Activated CD8-positive, alpha-beta T cell treated with anti-CD3 and anti-CD28 coated beads for 36 hours (primary cell): Measurements from ENCODE around the gene NPTN. TPM values are rescaled to one million over a fixed set of nuclear protein-coding genes. Genes with fewer than 3 reads are reported as not detected.
A peak's percentile ranks its signal among the peaks of the same experiment; 100 is the strongest.
"Not testable (repeated sequence)": the region's sequence is repeated elsewhere in the genome, so short reads cannot be mapped to it uniquely, and the experiment has no call there.

Experiments used
- ATAC-seq: fragments of 200-7000 bp; cut with Tn5 transposase; one replicate; pipeline ENCODE4 v1.10.0; 2021; ENCODE audit warnings: mild to moderate bottlenecking, moderate library complexity
- CTCF ChIA-PET: fragments of 350-600 bp; sonication (Branson Sonifier 250); formaldehyde crosslinking; loops from one replicate; lab custom pipeline; 2021; ENCODE audit warnings: antibody characterized with exemption; lab: Charles Lee
- POLR2A ChIA-PET: fragments of 350-600 bp; sonication (Branson Sonifier 250); formaldehyde crosslinking; loops from one replicate; lab custom pipeline; 2021; ENCODE audit warnings: antibody characterized with exemption; lab: Charles Lee
- DNase-seq: peaks from one replicate; pipeline ENCODE4 v3.0.0-alpha.2; 2020
- H3K27ac Mint-ChIP-seq: one replicate; pipeline ENCODE4 v1.8.0; 2021; ENCODE audit warnings: mild to moderate bottlenecking, mixed read lengths
- H3K27me3 Mint-ChIP-seq: one replicate; pipeline ENCODE4 v1.8.0; 2021; ENCODE audit warnings: mixed read lengths
- H3K36me3 Mint-ChIP-seq: one replicate; pipeline ENCODE4 v1.8.0; 2021; ENCODE audit warnings: low read depth, mixed read lengths
- H3K4me1 Mint-ChIP-seq: one replicate; pipeline ENCODE4 v1.8.0; 2021; ENCODE audit warnings: low read depth, mixed read lengths
- H3K4me3 Mint-ChIP-seq: one replicate; pipeline ENCODE4 v1.8.0; 2021; ENCODE audit warnings: mild to moderate bottlenecking, moderate library complexity, mixed read lengths
- H3K9me3 Mint-ChIP-seq: one replicate; pipeline ENCODE4 v1.8.0; 2021; ENCODE audit warnings: mixed read lengths
- CTCF ChIP-seq: fragments of 200-600 bp; IDR thresholded peaks from one replicate; pipeline ENCODE4 v1.8.0; 2022; ENCODE audit warnings: antibody characterized with exemption, mild to moderate bottlenecking
- intact Hi-C: fragments of 100-400 bp; cut with micrococcal nuclease; formaldehyde crosslinking; loops from one replicate; pipeline ENCODE4 v1.10.0; 2022
- total RNA-seq, 2 experiments: library from RNA; stranded (reverse); gene quantifications; one replicate each; pipeline ENCODE4 v1.2.3, GENCODE V29; 2021

The NPTN gene
- total RNA-seq, 2 experiments from 2014 or later, result 27.4 to 33.6 TPM

- intact Hi-C loops, result loop anchor here (5.0 kb wide), 2 partner anchors 72 to 142 kb away; partner anchors contain the start of gene NPTN
- no peaks in the 10 kb centered on the region for H3K9me3 Mint-ChIP-seq
- peak; percentile 52 for TF ChIP-seq CTCF
- H3K27me3 Mint-ChIP-seq, result no peaks in the 10 kb centered on the region
- ChIA-PET CTCF (interaction anchor here (0.7 to 2.4 kb wide), 14 partner anchors 8 to 252 kb away, joined by 3 to 55 read pairs (median 4); partner anchors contain the start of gene NPTN), POLR2A (interaction anchor here (0.7 kb wide), 2 partner anchors 143 to 228 kb away, joined by 3 read pairs; no protein-coding TSS in a partner anchor)
- ATAC-seq, result no peak
- H3K4me3 Mint-ChIP-seq, result no peak overlapping the region
- peaks cover 10% of the 10 kb centered on the region for H3K36me3 Mint-ChIP-seq
- peak; percentile 26 for DNase-seq
- no peak overlapping the region for H3K27ac Mint-ChIP-seq
- H3K4me1 Mint-ChIP-seq, result peaks cover 5% of the 10 kb centered on the region
Measured at GRCh38 chr15:73560501-73561117, 72.6 kb downstream of the NPTN start.

GRCh38 chr15:73558529-73558928 is 74.7 kb downstream of the NPTN start:
- ATAC-seq, result no peak
- TF ChIP-seq CTCF, result no peak
- Mint-ChIP-seq H3K4me3 (no peak overlapping the region), H3K27me3 (no peaks in the 10 kb centered on the region), H3K27ac (no peak overlapping the region), H3K9me3 (no peaks in the 10 kb centered on the region), H3K4me1 (no peaks in the 10 kb centered on the region), H3K36me3 (peaks cover 6% of the 10 kb centered on the region)
- intact Hi-C loops, result no loop called here
- ChIA-PET CTCF (interaction anchor here (0.5 to 2.4 kb wide), 3 partner anchors 7 to 141 kb away, joined by 3 to 55 read pairs (median 17); partner anchors contain the start of gene NPTN), POLR2A (no interaction called here)
- no peak for DNase-seq

- Mint-ChIP-seq H3K36me3 (peaks cover 6% of the 10 kb centered on the region), H3K4me1 (no peaks in the 10 kb centered on the region), H3K27me3 (no peaks in the 10 kb centered on the region), H3K27ac (peak overlapping the region; percentile 37), H3K4me3 (no peak overlapping the region), H3K9me3 (no peaks in the 10 kb centered on the region)
- intact Hi-C loops, result no loop called here
- no peak for TF ChIP-seq CTCF
- CTCF ChIA-PET, result no interaction called here
- ATAC-seq, result no peak
- POLR2A ChIA-PET, result interaction anchor here (0.5 kb wide), 1 partner anchor 57 kb away, joined by 3 read pairs; no protein-coding TSS in a partner anchor
- no peak for DNase-seq
Measured at GRCh38 chr15:73555080-73555479, 78.1 kb downstream of the NPTN start.

GRCh38 chr15:73550190-73550589 is 83.0 kb downstream of the NPTN start:
- Mint-ChIP-seq H3K4me1 (no peaks in the 10 kb centered on the region), H3K36me3 (no peaks in the 10 kb centered on the region), H3K4me3 (no peak overlapping the region), H3K27me3 (no peaks in the 10 kb centered on the region), H3K9me3 (no peaks in the 10 kb centered on the region), H3K27ac (no peak overlapping the region)
- no peak for TF ChIP-seq CTCF
- POLR2A ChIA-PET, result no interaction called here
- ATAC-seq (no peak), DNase-seq (no peak)
- CTCF ChIA-PET, result interaction anchor here (1.2 to 2.9 kb wide), 4 partner anchors 10 to 155 kb away, joined by 4 to 7 read pairs (median 6); no protein-coding TSS in a partner anchor
- intact Hi-C loops, result no loop called here

GRCh38 chr15:73548925-73549324 is 84.3 kb downstream of the NPTN start:
- H3K9me3 Mint-ChIP-seq, DNase-seq, H3K27ac Mint-ChIP-seq, ATAC-seq, H3K27me3 Mint-ChIP-seq, H3K36me3 Mint-ChIP-seq, H3K4me3 Mint-ChIP-seq, H3K4me1 Mint-ChIP-seq, POLR2A ChIA-PET, intact Hi-C loops: not testable (repeated sequence)
- CTCF ChIA-PET, result interaction anchor here (1.6 kb wide), 1 partner anchor 151 kb away, joined by 4 read pairs; no protein-coding TSS in a partner anchor
